ENCODE data around the gene PRDM15.

- no peak for TF ChIP-seq CTCF (IDR thresholded peaks at IDR 0.05)
- TF ChIP-seq POLR2A (IDR thresholded peaks at IDR 0.05), result no peak
- no peak for TF ChIP-seq EP300 (IDR thresholded peaks at IDR 0.05)
Measured at GRCh38 chr21:41763398-41763931, 115.7 kb downstream of the PRDM15 start.

Measured in tibial nerve (tissue), 4 donors.